OCI-LY3 (cell line): ENCODE measurements around the gene KDM3B.

Source experiments
- EZH2phosphoT487 ChIP-seq: fragments of 200-600 bp; shearing (Covaris generic); IDR thresholded peaks from 2 replicates; pipeline ENCODE4 v1.6.1; 2018; ENCODE audit warnings: antibody characterized with exemption, mixed run types, low read depth
- TF ChIP-seq, protein P1 (sequence below): fragments of 200-600, 300-600 bp; sonication (generic); IDR thresholded peaks from 2 replicates; pipeline ENCODE4 v1.5.1; 2014; ENCODE audit warnings: antibody characterized with exemption, low read length, low read depth

DNA sequence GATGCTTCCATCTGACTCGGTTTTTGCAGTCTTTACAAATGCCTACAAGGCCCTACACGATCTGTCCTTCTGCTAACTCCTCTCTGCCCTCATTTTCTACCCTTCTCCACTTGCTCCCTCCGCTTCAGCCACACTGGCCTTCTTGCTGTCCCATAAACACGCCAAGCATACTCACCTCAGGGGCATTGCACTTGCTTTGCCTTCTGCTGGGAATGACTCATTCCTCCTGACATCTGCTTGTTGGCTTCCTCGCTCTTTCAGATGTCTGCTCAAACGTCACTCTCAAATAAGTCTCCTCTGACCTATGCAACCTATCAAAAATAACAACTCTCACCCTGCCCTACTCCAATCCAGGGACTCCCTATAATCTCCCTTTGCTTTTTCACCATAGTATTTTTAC lies 49.1 kb upstream of the KDM3B start:
- TF ChIP-seq, protein P1, sequence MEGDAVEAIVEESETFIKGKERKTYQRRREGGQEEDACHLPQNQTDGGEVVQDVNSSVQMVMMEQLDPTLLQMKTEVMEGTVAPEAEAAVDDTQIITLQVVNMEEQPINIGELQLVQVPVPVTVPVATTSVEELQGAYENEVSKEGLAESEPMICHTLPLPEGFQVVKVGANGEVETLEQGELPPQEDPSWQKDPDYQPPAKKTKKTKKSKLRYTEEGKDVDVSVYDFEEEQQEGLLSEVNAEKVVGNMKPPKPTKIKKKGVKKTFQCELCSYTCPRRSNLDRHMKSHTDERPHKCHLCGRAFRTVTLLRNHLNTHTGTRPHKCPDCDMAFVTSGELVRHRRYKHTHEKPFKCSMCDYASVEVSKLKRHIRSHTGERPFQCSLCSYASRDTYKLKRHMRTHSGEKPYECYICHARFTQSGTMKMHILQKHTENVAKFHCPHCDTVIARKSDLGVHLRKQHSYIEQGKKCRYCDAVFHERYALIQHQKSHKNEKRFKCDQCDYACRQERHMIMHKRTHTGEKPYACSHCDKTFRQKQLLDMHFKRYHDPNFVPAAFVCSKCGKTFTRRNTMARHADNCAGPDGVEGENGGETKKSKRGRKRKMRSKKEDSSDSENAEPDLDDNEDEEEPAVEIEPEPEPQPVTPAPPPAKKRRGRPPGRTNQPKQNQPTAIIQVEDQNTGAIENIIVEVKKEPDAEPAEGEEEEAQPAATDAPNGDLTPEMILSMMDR = no peak
- no peak for TF ChIP-seq EZH2phosphoT487
